HG02981 (cell line): Measurements from ENCODE around the gene ZNF536.

Experiments
- ATAC-seq: cut with Tn5 transposase; IDR thresholded peaks from one replicate; pipeline ENCODE4 v1.9.1; 2021; ENCODE audit warnings: mild to moderate bottlenecking, moderate library complexity; ENCODE audit not compliant: unreplicated experiment

Gene ZNF536

DNA sequence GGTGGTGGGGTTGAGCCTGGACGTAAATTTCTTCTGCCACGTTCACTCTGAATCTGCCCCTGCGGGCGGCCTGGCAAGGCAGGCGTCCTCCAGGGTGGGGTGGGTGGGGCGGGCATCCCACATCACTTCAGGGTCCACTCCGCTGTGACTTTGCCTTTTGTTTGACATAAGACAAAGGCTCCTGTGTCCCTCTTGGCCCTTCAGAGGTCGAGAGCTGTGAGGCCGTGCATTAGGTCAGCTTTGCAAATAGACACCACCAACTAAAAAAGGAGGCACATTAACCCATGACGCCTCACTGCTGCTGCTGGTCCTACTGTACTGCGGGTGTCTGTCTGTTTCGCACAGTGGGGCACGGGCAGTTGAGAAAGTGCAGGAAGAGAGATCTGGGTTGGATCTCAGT is 10.5 kb upstream of the ZNF536 start:
- no peak for ATAC-seq

DNA sequence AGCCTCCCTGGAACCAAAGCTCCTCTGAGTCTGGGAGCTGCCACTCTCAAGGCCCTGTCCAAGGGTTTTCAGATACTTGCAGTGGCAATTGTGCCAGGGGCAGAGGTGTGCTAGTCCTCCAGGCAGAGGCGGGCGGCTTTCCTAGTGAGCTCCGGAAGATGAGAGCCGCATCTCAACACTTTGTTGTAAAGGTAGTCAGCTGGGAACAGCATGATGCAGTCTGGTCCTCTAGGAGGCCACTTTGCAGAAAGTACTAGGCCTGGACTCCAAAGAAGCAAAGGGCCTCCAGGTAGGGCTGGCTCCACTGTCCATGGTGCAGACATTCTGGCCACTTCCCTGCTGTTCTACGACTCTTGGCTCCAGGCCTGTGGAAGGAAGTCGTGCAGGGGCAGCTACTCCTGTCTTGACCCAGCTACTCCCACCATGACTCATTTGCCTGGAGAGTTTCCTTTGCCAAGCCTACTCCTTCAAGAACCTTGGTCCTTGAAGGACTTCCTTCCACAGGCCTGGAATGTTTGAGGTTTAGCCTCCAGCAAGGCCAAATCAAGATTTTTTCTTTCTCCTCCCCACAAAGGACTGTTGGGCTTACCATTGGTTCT is 9.9 kb upstream of the ZNF536 start:
- no peak for ATAC-seq

DNA sequence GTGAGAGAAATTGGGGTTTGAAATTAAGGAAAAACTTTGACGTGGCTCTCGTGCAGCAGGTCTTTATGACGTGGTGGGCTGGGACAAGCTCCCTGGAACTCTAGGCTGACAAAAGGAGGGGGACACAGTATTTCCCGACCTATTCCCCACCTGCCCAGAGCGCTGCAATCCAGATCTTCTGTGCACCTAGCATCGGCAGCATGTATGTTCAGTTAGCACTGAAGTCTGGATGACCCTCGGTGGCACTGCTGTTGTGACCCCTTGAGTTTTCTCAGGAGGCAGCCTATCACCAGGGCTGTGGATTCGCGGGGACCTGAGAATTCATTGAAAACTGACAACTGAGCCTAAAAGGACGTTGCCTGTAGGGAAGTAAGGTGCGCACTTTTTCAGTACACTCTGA is 9.1 kb upstream of the ZNF536 start:
- no peak for ATAC-seq

DNA sequence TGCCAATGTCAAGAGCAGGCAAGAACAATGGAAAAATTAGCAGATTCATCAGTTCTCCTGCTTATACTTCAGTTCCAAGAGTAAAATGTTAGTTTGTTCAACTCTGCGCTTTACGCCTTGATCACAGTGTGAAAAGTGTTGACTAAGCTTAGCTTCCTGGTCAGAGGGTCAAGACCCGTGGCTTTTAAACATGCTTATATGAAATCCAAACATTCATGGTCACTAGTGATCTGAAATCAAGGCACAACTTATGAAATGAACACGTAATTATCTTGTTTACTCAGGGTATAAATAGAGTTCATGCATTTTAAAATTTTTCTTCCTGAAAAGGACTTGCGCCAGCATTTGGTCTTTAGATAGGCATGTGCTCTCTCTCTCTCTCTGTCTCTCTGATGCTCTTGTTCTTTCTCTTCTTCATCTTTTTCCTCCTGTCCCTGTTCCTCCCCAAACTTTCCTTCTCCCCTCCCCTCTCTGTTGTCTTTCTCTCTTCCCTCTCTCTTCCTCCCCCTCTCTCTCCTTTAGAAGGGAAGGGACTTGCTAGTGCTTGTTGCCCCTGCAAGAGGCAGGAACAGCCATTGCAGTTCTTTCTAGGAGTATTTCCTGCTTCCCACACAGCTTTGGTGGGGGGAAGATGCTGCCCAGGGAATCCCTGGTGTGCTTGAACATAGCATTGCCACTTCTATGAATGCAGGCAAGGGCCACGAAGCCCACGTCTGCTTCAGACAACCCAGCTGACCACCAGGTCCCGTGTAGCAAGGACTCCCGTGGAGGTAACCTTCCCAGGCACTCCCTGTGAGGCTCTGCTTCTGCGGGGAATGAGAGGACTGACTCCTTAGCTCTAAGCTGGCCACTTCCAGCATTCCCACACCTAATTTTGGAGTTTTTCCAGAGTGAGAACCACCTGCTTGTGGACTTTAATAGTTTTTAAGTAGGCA is 7.1 kb upstream of the ZNF536 start:
- no peak for ATAC-seq

DNA sequence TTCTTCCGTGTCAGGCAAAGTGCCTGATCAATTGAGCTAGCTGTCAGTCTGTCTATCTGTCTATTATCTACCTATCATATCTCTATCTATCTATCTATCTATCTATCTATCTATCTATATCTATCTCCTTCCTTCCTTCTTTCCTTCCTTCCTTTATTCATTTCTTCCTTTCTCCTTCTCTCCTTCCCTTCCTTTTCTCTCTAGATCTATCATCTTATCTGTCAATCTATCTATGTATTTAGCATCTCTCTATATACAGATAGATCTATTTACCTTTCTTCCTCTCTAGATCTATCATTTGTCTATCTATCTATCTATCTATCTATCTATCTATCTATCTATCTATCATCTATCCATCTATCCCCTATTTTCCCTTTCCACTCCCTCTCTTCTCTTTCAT is 5.9 kb upstream of the ZNF536 start:
- no peak for ATAC-seq

DNA sequence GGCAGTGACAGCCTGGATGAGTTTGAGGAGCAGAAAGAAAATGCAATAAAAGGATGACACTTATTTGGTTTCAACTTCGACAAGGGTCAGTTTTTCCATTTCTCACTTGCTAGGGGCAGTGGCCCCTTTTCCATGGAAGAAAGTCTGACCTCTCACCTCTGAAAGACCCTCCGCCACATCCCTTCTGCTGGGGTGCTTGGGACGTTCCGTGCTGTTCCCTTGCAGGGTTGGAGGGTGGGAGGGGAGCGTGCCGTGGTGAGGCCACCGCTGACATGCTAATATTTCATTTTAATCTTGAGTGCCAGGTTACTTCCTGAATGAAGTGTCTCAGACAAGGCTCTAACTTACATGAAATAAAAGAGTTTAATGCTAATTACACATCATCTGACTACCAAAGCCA is 5.2 kb upstream of the ZNF536 start:
- no peak for ATAC-seq

DNA sequence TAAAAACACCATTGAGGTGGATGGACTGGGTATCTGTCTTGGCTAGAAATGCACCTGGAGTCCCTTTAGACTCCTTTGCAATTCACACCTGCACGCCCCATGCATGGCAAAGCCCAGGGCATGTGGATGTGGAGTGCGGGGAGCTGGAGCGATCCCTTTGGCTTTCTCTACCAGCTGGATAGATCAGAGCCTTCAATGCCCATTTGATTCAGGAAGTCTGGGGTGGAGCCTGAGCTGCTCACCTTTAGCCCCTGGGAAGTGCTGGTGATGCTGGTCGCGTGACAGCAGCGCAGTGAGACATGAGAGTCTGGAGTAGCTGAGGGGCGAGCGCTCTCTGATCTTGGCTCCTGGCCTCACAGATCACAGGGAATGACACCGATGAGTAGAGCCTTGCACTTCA is 4.8 kb upstream of the ZNF536 start:
- ATAC-seq, result no peak

DNA sequence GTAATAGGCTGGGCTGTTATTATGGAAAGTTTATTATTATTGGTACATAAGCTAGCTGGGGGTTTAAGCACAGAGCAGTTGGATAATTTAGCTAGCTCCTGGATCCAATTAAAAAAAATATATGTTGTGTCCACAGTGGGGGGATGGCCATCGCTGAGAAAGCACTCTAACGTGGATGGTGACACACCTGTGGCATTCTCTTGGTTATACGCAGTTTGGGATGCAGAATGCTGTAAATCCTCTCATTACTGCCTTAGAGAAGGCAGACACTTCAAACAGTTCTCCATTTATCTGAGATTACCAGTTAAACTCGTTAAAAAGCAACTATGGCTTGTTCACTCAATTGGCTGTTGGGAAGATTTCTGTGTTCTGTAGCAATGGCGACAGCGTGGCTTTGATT is 2.4 kb upstream of the ZNF536 start:
- no peak for ATAC-seq

DNA sequence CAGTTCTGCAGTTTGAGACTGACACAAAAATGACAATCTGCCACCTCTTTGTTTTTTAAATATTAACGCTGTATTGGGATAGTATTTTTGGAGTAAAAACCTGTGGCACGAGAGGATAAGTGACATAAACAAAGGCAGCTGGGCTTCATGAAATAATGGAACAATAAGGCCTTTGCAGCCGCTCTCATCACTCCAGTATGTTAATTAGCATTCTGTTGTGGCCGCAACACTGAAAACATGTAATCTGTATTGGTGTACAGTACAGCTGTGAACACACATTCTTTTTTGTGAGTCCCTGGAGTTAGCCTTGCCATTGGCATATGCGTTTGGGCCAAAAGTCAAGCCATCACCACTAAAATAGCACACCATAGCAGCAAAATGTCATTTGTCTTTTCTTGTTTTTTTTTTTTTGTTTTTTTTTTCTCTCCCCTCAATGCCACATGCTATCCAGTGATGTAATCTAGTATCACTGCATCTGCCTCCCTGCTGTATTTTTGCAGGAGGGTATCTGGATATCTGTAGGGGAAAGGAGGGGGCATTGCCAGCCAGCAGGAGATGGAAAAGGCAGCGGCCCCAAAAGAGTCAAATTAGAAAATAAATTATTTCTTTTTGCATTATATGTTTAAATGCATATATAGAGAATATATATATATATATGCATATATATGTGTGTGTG is 885 bp upstream of the ZNF536 start:
- ATAC-seq, result no peak

DNA sequence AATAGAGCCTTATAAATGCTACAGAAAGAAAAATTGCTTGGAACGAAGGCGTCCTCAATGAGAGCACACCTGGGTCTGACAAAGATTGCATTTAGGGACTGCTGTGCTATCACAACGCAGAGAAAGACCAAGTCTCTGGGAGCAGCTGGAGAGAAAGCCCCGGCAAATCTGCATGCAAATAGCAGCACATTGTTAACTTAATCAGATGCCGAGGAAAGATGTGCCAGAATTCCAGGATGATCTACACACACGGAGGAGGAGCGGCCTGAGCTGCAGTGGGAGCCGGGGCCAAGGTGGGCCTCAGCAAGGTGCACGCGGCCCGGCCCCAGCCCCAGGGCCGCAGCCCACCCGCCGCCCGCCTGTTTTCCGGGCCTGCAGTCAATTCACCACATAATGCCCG is 1.4 kb downstream of the ZNF536 start:
- no peak for ATAC-seq

DNA sequence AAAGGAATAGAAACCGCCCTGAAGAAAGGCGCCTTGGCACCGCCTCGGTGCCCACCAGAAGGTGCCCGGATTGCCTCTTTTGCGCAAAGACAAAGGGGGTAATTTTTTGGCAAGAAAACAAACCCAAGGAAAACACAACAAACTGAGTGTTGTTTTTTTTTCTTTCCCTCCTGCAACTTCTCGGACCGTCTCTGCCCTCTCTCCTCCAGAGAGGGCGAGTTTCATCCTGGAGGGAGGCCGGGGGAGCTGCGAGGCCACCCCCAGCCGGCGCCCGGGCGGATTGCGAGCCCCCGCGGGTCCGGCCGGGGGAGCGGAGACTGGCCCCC is 2.3 kb downstream of the ZNF536 start:
- ATAC-seq, result no peak

DNA sequence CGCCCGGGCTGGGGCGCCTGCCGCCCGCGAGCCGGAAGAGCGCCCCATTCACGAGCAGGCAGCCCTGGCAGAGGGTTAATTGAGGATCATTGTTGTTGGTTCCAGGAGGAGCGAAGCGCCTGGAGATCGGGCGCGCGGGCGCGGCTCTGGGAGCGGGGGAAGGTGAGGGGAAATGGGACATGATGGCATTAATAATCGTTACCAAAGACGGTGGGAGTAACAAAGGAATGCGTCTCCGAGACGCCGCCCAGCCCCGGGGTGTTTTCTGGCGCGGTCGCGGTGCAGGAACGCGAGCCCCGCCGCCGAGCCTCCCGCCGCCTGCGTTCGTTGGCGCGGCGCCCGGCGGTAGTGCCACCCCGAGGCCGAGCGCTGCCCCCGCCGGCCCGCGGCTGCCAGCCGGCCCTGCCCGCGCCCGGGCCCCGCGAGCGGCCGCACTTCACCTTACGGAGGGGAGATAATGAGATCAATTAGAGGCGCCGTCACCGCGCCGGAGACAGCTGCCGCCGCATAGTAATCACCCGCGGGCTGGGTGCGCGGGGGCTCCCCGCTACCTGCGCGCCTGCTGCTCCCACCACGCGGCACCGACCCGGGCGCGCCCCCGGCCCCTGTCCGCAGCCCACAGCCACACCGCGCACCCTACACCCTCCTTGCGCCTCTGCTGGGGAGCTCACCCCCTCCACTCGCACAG is 2.8 kb downstream of the ZNF536 start:
- no peak for ATAC-seq

DNA sequence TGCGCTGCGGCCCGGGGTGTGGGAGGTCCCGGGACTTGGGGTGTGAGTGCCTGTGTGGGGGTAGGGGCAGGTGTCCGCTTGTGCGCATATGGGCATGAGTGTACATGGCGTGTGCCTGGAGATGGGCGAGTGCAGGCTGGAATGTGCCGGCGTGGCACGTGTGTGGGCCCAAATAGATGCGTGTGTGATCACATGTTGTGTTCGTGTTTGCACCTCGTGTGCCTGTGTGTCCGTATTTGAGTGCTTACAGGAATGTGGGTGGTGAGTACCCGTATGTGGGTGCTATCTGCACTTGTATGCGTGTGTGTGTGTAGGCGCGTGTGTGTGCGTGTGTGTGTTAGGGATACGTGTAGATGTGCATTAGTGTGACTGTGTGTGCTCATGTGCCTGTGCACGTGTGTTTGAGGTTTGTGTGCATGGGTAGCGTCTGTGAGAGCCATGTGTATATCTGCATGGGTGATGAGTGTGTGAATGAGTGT is 3.4 kb downstream of the ZNF536 start:
- no peak for ATAC-seq

DNA sequence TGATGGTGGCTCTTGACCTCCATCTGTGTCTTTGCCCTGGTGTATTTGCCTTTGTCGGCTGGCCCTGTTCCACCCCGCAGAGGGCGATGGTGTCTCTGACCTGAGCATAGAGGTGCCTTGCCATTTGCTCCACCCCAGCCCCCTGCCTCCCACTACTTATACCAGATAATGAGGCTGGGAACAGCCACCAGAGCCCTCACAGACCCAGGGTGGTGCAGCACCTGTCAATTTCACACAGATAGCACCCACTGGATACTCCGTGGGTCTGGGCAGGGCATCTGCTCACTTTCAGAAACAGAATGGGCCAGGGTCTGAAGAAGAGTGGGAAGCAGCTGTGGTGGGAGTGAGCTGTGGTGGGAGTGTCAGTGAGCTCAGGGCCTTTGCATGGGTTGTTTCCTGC is 4.1 kb downstream of the ZNF536 start:
- ATAC-seq, result no peak

DNA sequence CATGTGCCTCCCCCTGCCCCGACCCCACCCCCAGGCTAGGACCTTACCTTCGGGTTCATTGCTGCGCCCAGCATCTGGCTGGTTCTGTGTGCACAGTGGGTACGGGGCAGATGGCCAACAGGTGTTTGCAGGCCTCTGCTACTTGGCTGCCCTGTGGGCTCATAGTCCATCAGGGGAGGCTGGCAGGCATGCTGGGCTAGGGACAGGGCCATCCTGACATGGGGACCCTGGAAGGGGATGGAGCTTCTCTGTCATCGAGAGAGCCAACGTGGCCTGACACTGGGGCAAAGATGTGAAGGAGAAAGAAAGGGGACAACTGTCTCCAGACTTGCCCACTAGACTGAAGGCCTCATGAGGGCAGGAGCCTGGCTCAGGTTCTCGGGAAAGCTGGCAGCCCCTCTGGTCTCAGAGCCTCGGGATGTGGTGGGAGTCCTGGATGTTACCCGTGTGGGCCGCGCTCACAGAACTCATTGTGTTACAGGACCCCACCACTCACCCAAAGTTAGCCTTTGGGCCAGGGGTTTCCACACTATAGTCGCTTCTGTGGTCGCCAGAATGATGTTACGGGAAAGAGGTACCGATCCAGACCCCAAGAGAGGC is 4.7 kb downstream of the ZNF536 start:
- no peak for ATAC-seq

DNA sequence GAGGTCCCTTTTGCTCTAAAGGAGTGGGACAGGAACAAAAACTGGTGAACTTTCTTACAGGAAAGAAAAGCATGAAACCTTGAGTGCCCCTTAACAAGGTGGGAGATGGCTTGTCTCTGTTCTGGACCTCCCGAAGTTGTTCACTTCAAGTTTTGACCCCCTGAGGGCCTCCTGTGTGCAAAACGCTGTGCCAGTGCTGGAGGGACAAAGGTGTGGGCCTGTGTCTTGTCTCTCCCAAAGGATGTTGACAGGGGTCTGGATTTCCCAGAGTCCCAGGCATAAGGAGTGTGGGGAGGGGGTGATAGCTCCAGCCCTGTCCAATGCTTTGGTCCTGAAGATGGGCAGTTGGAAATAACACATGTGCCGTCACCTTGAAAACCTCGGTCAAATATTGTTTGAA is 6.5 kb downstream of the ZNF536 start:
- no peak for ATAC-seq

DNA sequence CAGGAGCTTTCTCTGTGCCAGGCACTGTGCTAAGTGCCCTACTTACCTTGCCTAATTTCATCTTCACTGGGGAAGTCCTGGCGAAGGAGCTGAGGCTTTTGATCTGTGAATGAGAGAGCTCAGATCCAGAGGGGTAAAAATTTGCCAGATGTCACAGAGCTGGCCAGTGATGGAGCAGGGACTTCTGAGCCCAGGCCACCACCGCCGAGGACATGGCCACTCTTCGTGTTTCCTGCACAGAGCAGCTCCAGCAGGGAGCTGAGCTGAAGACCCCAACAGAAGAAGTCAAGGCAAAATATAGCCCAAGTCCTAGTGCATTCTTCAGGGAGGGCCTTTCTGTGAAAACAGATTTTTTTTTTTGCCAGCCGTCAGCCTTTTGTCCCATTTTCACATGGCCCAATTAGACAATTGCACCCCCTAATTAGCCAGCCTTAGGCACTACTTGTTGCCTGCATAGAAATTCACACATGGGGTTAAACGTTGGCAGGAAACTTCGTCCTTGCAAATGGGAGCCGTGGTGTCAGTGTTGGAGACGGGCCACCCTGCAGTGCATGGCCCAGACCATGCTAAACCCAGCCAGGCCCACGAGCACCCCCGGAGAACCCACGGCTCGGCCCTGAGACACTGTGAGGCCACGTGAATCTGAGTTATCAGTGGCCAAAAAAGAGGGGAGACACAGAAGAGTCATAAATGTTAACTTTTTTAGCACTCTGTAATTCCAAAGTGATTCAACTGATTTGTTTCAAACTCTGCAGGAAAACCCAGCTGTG is 7.8 kb downstream of the ZNF536 start:
- no peak for ATAC-seq

DNA sequence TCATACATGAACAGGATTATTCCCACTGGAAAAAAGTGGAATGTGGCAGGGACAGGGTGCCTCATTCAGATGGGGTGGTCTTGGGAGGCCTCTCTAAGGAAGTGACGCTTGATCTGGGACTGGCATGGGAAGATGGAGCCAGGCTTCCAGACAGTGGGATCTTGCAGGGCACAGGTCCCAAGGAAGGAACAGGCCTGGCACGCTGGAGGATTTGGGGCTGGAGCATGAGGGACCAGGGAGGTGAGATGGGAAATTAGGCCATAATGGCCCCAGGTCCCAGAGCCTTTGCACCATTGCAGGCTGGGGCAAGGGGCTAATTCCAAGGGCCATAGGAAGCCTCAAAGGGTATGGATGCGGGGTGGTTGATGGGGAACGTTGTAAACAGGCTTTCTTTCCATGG is 9.2 kb downstream of the ZNF536 start:
- ATAC-seq, result no peak

DNA sequence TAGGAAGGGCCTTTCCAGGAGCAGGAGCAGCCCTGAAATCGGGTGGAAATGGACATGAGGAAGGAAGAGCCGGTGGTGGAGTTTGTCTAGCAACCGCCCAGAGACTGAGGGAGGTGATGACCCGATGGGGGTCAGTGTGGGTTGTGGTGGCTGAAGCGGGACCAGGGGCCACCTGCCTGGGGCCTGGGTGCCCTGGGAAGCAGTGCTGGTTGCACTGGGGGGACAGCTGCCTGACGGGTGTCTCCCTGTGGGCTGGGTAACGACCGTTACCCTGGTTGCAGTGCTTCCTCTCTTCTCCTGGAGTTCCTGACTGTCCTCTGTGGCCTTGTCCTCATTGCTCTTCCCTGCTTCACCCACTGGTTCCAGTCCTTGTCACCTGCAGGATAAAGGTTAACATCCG is 13.0 kb downstream of the ZNF536 start:
- no peak for ATAC-seq

DNA sequence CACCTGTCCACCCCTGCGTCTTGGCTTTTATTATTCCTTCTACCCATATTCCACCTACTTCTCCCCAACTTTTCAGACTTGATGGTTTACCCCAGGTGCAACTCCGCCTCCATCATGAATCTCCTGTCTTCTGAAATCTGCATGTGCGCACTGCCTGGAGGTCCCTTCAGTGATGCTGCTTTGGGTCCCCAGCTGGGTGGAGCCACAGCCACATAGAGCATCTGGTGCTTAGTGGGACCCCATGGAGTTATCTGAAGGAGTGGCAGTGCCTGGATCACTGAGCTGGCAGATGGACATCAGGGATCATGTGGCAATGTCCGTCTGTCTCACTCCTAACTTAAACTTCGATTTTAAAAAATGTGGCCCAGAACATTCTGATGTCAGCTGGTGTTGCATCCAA is 13.5 kb downstream of the ZNF536 start:
- no peak for ATAC-seq
